NCI-H2171 (cell line): ENCODE measurements around the gene MYMK.

Source experiments
- DNase-seq: peaks from one replicate; lab custom pipeline; 2025; lab: John Stamatoyannopoulos, UW

MYMK gene

DNA sequence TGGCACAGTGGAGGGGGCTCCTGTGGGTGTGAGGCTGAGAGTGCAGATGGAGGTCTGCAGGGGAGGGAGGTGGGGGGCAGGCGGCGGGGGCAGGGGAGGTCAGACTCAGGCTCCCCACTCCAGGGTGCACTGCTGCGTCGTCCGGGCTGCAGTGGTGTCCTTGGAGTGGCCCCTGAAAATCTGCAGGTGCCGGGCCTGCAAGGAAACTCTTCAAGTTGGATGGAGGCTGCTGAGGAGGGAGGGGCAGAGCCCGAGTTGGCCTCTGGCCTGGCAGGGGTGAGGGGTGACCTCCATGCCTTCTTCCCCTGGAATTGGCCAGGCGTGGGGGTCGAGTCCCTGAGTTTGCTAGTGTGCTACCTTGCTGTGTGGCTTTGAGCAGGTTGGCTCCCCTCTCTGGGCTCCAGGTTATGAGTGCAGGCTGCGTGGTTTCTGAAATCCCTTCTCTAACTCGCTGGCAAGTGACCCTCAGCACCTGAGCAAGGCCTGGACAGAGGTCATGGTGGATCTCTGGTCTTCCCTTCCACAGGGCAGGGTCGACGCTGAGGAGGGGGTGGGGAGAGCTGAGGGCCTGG lies 10.6 kb upstream of the MYMK start:
- no peak for DNase-seq

DNA sequence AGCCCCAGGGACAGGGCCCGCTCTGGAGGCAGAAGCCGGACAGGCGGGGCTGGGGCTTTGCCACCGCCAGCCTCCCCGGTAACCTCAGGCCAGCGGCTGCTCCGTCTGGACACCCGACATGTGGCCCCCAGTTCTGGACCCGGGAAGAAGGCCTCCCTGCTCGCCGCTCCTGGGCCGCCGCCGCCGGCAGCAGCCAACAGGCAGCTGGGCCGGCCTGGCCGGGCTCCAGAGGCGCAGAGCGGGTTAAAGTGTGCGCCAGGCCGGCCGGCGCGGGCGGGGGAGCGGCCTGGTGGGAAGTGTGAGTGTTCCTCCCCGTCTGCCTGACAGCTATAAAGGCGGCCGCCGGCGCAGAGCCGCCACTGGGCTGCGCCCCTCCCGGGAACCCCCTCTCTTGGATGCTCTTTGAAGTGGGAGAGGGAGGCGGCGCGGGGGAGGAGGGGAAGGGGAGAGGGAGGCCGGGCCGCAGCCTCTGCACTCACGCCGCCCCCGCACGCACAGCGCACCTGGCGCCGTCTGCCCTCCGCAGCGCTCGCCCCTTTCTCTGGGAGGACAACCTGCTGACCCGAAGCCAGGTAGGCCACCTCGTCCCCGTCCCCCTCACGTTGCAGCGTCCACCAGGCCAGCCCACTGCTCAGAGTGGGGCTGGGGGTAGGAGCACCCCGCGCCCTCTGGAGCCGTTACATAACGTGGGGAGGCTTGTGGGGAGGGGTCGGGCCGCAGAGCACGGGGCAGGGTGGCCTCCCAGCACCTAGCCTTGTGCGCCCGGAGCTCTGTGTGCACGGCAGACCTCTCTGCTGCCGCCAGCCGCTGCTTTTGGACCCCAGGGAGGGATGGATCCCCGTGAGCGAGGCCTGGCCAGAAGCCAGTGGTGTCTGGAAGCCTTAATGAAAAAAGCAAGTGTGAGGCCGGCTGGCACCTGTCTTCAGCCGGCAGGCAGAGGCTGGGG lies 9.9 kb upstream of the MYMK start, which contains the start of gene ADAMTSL2:
ADAMTSL2 (plus strand) TSS at position 359 of the 946 bp plus-strand sequence. CDS start 2,009 bp downstream, outside the sequence.
- peak; percentile 96 for DNase-seq

GRCh38 chr9:133533857-133534256 lies 9.1 kb upstream of the MYMK start:
- DNase-seq = no peak

- peak; percentile 62 for DNase-seq
These were observed 8.3 kb upstream of the MYMK start for GRCh38 chr9:133532937-133533668.

DNA sequence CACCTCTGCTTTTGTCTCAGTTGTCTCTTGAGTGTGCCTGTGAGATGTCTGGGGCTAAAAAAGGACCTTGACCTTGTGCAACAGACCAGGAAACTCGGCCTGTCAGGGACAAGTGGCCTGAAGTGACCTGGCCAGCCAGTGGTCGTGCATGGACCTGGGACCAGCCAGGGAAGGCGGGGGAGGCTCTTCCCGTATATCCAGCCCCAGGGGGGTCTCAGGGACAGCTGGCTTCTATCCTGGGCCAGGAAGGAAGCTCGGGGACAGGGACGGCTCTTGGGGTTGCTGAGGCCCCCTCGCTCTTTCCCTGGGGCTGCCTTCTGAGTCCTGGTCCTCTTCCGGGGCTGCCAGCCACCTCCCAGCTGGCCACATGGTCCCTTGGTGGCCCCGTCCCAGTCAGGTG lies 6.5 kb upstream of the MYMK start:
- DNase-seq = no peak

DNA sequence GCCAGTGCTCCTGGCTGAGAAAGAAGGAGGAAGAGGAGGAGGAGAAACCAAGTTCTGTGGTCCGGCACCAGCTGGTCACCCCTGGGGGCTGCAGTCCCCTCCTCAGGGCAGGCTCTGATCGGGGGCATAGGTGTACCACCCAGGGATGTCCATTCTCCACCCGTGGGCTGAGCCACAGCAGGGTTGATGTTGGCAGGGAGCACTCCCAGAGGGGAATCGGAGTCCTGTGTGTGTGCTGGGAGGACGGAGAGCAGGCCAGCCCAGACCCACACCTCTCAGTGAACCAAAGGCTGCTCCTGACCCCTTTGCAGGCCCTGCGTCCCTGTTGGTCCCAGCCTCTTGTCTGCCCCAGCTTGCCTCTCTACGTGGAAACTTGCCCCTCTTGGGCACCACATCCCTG lies 5.1 kb upstream of the MYMK start:
- DNase-seq = no peak

GRCh38 chr9:133529457-133529856 lies 4.7 kb upstream of the MYMK start:
- DNase-seq = no peak

- DNase-seq = peak; percentile 56
These were observed 4.1 kb upstream of the MYMK start for GRCh38 chr9:133528876-133529241.

GRCh38 chr9:133528001-133528875 lies 3.5 kb upstream of the MYMK start:
- DNase-seq = no peak

- no peak for DNase-seq
These were observed 2.7 kb upstream of the MYMK start for GRCh38 chr9:133527444-133527920.

- DNase-seq = no peak
These were observed 2.1 kb upstream of the MYMK start for GRCh38 chr9:133526721-133527321.

- no peak for DNase-seq
These were observed 918 bp upstream of the MYMK start for GRCh38 chr9:133525677-133526076.

- DNase-seq = no peak
These were observed 613 bp downstream of the MYMK start for GRCh38 chr9:133524146-133524545.

- DNase-seq = no peak
These were observed 1.7 kb downstream of the MYMK start for GRCh38 chr9:133523106-133523505.

DNA sequence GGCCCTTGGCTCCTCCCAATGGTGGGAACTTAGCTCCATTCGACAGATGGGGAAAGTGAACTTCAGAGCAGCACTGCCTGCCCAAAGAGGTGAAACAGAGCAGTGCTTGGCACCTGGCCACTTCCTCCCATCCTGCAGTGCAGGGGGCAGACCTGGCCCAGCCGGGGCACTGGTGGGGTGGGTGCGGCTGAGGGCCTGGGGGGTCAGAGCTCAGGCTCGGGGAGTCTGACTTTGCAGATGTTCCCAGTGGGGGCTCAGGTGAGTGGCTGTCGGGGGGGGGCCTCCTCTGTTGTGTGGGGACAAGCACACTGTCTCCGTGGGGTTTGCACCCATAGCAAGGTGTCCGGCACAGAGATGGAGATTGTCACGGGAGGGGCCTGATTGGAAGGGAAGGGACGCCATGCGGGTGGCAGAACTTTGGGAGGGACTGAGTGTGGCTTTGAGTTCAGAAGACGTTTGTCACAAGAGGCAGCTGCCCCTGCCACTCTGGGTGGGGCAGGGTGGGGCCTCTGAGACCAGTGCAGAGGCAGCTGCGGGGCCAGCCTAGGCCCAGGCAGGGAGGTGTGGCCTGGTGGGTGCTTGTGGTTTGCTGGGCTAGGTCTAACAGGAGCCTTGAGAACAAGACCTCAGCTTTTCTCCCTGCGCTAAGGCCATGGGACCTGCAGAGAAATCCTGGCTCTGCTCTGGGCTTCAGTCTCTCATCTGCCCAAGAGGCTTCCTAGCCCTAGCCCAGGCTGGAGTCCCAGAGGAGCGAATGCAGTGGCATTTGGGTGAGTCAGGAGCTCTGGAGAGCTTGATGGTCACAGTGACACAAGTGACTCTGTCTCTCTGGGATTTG lies 2.5 kb downstream of the MYMK start:
- peak; percentile 81 for DNase-seq

GRCh38 chr9:133521122-133522072 lies 3.4 kb downstream of the MYMK start:
- DNase-seq = peak; percentile 81

GRCh38 chr9:133520121-133520835 lies 4.5 kb downstream of the MYMK start:
- DNase-seq = no peak

- no peak for DNase-seq
These were observed 5.1 kb downstream of the MYMK start for GRCh38 chr9:133519693-133520092.
